ENCODE data around the gene ONECUT3.

The ONECUT3 gene

DNA sequence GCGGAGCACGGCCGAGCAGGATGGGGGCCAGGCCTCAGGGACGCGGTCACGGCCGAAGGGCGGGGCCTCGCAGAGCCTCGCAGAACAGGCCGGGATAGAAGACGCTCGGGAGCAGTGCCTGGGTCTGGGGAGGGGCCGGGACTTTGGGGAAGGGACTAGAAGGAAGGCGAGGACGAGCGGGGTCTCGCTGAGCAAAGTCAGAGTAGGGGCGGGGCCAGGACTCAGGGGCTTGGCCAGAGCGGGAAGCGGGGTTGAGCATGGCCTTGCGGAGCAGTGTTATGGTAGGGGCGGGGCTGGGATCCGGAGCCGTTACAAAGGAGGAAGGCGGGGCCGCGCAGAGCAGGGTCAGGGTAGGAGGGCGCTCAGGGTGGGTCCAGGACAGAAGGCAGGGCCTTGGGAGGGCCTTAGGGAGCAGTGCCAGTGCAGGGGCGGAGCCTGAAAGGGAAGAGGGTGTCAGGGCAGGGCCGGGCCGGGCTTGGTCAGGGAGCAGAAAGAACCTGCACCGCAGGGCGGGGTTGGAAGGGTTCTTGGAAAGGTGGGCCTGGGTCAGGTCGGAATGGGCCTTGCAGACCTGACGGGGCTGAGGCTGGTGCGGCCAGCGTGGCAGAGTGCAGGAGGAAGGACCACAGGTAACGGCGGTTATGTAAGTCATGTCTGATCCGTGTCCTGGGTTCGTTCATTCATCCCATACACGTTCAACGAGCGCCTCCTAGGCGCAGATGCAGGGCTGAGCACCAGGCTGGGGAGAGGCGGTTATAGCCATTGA is 59.3 kb downstream of the ONECUT3 start:
- peak; percentile 96 for DNase-seq (ENCODE audit: low spot score)
- TF ChIP-seq, protein P1, sequence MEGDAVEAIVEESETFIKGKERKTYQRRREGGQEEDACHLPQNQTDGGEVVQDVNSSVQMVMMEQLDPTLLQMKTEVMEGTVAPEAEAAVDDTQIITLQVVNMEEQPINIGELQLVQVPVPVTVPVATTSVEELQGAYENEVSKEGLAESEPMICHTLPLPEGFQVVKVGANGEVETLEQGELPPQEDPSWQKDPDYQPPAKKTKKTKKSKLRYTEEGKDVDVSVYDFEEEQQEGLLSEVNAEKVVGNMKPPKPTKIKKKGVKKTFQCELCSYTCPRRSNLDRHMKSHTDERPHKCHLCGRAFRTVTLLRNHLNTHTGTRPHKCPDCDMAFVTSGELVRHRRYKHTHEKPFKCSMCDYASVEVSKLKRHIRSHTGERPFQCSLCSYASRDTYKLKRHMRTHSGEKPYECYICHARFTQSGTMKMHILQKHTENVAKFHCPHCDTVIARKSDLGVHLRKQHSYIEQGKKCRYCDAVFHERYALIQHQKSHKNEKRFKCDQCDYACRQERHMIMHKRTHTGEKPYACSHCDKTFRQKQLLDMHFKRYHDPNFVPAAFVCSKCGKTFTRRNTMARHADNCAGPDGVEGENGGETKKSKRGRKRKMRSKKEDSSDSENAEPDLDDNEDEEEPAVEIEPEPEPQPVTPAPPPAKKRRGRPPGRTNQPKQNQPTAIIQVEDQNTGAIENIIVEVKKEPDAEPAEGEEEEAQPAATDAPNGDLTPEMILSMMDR (IDR thresholded peaks at IDR 0.05; ENCODE audit: extremely low read depth, missing control alignments): peak; percentile 41

DNA sequence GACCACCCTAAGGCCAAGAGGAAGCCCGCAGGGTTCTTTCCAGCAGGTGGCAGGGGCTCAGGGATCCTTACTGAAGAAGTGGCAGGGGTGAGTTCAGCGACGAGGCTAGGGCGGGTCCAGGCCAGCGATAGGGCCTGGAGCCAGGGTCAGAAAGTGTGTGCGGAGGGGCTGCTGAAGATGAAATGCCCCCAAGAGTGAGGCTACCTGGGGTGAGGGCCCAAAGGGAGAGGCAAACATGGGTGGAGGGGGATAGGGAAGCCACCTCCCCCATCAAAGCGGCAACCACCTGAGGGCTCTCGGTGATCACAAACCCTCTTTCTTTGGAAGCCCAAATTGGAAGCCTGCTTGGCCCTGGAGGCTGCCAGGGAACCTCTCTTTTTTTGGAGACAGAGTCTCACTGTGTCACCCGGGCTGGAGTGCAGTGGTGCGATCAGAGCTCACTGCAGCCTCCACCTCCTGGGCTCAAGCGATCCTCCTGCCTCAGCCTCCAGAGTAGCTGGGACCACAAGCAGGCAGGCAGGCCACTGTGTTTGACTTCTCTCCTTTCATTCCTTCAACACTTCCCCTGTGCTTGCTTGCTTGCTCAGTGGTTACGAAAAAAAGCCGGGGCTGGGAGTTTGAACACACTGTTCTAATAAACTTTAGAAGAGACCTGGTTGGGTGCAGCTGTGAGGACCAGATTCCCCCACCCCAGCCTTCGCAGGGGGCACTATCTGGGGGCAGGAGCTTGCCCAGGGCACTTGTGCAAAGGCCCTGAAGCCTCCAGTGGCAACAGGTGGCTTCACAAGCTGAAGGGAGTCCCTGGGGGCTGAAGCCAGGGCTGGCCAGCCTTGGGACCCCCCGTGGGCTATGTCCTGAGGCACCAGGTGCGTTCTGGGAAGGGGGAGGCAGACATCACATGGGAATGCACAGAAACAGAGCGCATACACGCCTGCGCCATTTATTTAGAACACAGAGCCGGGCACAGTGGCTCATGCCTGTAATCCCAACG is 60.2 kb downstream of the ONECUT3 start:
- TF ChIP-seq, protein P1 (IDR thresholded peaks at IDR 0.05; ENCODE audit: extremely low read depth, missing control alignments): no peak
- no peak for DNase-seq (ENCODE audit: low spot score)

DNA sequence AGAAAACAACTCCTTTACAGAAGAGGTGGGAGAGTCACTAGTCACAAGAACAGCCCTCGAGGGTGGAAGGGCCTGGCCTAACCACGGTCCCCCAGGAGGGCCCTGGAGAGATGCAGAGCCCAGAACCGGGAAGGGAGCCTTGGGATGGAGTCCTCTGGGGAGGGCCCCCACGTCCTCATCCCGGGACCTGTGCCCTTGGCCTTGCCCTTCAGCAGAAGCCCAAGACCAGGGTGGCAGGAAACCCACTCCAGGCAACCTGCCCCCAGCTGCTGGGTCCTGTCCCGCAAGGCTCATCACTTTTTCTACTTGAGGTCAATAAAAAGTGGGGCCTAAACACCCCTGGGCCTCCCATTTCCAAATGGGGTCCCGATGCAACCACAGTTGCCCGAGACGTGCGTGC is 61.1 kb downstream of the ONECUT3 start:
- TF ChIP-seq, protein P1 (IDR thresholded peaks at IDR 0.05; ENCODE audit: extremely low read depth, missing control alignments): no peak
- DNase-seq (ENCODE audit: low spot score): no peak

DNA sequence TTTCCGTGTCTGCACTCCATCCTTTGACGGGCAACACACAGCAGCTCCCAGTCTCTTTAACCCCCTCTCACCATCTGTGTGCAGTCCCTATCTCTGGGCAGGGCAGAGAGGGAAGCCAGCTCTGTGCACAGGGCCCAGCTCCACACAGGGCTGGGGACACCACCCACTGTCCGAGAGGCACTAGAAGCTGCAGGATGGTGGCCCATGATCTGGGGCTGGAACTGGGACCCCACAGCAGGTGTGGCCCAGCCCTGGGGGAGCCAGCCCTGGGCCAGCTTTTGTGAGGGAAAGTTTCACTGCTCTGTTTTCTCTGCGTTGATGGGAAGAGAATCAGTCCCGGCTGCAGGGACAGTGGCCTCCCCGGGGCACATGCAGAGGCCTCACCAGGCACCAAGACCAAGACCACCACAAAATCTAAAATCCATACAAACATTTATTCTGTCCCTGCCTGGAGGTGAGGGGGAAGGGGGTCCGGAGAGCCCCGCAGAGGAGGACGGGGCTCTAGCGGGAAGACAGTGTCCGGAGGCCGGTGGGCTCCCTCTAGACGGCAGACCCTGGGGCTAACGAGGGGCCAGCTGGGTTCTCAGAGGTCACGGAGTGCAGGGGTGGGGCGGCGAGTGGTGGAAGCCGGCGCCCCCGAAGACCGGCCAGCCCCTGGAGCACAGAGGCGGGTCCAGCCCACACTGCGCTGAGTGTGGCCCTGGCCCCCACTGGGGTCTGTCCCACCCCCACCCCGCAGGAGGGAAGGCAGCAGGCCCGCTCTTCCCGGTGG is 61.7 kb downstream of the ONECUT3 start:
- DNase-seq (ENCODE audit: low spot score): no peak
- TF ChIP-seq, protein P1 (IDR thresholded peaks at IDR 0.05; ENCODE audit: extremely low read depth, missing control alignments): no peak

DNA sequence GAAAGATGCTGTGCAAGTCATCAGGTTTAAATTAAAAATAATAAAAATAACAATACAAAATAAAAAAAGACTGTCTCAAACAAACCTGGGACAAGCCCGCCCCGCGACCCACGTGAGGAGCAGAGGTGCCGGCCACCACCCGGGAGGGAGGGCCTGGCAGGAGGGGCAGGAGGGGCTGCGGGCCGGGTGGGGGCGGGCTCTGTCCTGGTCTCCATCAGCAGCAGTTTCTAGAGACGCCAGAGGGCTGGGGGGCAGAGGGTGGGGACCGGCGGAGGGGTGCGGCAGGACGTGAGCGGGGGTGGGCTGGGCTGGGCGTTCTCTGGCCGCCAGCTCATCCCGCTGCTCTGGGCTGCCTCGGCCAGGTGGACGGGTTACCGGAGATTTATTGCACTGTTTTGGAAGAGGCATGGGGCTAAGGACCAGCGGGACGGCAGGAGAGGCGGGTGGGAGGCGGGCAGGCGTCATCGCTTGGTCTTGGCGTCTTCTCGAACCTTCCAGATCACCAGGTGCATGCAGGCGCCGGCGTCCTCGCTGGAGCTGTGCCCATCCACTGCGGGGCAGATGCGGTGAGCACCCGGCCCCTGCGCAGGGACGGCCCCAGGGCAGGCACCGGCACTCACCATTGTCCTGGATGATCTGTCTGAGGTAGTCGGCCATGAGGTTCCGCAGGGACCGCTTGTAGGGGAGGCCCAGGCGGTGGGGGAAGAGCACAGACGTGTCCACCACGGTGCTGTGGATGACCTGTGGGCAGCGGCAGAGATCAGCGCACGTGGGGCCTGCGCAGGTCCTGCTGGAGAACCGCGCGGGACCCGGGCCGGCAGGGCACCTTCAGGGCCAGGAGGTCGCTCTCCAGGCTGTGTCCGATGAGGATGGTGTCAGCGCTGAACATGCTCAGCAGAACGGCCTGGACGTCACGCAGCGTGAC is 62.6 kb downstream of the ONECUT3 start:
- TF ChIP-seq, protein P1 (IDR thresholded peaks at IDR 0.05; ENCODE audit: extremely low read depth, missing control alignments): no peak
- no peak for DNase-seq (ENCODE audit: low spot score)

DNA sequence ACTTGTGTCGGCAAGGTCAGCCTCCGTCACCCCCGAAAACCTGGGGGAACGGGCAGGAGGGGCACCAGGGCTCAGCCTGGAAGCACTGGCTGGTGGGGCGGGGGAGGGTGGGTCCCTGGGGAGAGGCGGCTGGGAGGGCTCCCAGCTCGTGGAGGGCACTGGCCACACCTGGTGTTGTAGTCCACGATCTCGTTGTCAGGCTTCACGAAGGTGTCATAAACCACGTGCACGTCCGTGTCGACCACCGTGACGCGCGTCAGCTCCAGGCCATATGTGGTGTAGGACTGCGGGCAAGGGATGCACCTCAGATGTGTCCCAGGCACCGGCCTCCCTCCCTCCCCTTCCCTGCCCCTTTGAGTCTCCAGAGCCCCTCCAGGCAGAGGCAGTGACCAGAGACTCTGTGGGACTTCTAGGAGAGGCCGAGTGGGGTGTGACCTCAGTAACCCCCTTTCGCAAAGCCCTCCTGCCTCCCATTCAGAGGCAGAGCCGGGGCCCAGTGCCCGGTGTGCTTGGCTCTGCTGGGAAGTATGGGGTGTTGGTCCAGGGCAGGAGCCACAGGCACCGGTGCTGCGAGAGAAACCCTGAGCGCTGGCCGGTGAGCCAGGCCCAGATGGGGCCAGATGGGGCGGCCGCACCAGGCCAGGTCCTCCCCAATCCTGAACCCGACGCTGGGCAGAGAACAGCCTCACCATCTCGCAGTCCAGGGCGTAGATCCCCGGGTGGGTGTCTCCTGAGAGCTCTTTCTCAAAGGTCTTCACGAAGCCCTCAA is 63.4 kb downstream of the ONECUT3 start:
- TF ChIP-seq, protein P1 (IDR thresholded peaks at IDR 0.05; ENCODE audit: extremely low read depth, missing control alignments): no peak
- no peak for DNase-seq (ENCODE audit: low spot score)
